Choroid plexus epithelial cell (primary cell): ENCODE data around the gene GOLGA6D.
"Not testable (repeated sequence)": the region's sequence is repeated elsewhere in the genome, so short reads cannot be mapped to it uniquely, and the experiment has no call there.

Experiments
- DNase-seq: peaks from one replicate; pipeline ENCODE4 v3.0.0-alpha.2; 2010; ENCODE audit warnings: low read depth
- H3K4me3 ChIP-seq: 2 replicates; pipeline ENCODE4 v1.5.1; 2011; ENCODE audit warnings: low read depth, mild to moderate bottlenecking, control low read depth, low read length, moderate library complexity
- CTCF ChIP-seq: conservative IDR thresholded peaks from 2 replicates; pipeline ENCODE4 v1.5.1; 2011; ENCODE audit warnings: low read depth, mild to moderate bottlenecking, control low read depth, inconsistent platforms, low read length, moderate library complexity

GOLGA6D gene

GRCh38 chr15:75339531-75340240 is 57.1 kb downstream of the GOLGA6D start:
- TF ChIP-seq CTCF: no peak

GRCh38 chr15:75342221-75342620 is 59.6 kb downstream of the GOLGA6D start:
- no peak overlapping the region for H3K4me3 ChIP-seq
- no peak for TF ChIP-seq CTCF
- DNase-seq: no peak

More at GRCh38 chr15:75339531-75340240, 57.1 kb downstream of the GOLGA6D start:
- no peak overlapping the region for H3K4me3 ChIP-seq
- no peak for DNase-seq

- not testable (repeated sequence) for DNase-seq, H3K4me3 ChIP-seq
These were observed 61.3 kb downstream of the GOLGA6D start for GRCh38 chr15:75343953-75344352.
